HCEC 1CT (cell line): Measurements from ENCODE around the gene OSTF1.
A peak's percentile ranks its signal among the peaks of the same experiment; 100 is the strongest.

Experiments
- DNase-seq: peaks from one replicate; pipeline ENCODE4 v3.0.0-alpha.2; 2017

The OSTF1 gene

DNA sequence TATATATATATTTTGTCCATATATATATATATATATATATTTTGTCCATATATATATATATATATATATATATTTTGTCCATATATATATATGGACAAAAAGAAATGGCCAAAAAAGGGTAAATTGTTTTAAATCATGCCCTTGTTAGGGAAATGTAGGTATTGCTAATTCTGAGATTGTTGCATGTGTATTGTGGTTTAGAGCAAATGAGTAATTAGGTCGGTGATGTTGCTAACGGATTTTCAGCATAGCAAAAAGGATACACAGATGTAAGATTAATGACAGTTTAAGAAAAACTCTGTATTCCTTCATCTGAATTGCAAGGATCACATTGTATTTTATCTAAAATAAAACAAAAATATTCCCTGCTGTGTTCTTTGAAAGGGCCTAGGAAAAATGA, 40.2 kb downstream of the OSTF1 start:
- DNase-seq = no peak

DNA sequence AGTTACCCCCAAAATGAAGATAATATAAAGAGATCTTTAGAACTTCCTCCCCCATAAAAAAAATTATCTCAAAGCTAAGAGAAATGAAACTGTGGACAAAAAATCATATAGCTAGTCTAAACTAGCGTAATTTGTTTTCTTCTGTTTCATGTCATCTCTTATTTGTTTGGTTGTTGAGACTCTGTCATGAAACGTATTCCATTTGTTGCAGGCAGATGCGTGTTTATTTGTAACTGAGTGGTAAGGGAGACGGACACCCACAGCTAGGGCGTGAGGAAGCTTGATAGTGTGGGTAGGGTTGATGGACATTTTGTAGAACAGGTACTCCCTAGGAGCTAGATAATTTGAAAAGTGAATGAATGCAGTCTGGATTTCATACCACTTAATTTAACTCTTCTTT, 41.9 kb downstream of the OSTF1 start:
- no peak for DNase-seq

DNA sequence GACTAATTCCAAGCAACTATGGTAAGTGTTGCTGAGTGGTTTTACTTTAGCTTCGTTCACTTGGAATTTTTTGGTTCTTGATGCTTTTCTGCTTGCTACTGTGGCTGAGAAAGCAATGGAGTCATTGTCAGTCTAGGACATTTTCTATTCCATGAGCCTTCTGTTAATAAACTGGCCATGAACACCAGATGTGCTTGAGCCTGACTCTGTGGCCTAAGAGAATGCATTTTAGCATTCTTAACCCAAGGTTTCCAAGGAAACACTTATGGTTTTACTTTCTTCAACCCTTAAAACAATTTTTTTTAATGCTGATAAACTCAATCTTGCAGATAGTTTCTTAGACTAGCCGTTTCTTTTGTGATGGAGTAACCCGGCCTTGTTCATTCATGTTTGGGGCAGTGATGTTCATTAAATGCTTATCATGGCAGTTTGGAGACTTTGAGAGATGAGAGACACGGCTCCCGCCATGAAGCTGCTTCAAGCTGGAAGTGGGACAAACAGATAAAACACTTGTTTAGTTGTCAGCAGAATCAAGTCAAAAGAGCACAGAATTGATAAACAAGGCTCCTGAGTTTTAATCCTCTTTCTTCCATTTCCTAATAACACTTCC, 42.4 kb downstream of the OSTF1 start:
- no peak for DNase-seq

DNA sequence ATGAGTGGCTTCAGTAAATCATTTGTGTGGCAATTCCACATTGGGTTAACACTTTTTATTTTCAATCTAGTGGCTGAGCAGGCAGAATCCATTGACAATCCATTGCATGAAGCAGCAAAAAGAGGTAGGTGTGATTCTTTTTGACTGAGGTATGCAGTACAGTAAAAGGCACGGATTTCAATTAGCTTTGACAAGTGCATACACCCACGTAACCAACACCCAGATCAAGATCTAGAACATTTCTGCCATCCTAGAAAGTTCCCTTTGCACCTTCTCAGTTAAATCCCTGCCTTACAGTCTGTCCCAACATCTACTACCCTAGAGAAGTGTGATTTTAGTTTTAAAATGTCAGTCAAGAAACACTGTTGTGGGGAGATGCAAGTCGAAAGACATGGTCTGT, 43.4 kb downstream of the OSTF1 start:
- no peak for DNase-seq

DNA sequence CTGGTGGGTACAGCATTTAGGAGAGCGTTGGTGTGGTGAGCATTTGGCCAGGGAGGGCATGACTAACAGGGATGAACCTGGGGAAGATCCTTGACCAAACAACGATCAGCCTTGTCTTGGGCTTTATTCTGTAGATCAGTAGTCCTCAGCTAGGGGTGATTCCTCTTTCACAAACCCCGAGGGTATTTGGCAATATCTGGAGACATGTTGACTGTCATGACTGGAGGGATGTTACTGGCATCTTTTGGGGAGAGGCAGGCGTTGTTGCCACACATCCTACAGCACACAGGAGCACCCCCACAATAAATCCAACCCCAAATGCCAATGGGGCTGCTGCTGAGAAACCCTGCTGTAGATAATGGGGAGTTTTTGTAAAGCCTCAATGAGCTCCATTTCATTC, 43.9 kb downstream of the OSTF1 start:
- DNase-seq = no peak

DNA sequence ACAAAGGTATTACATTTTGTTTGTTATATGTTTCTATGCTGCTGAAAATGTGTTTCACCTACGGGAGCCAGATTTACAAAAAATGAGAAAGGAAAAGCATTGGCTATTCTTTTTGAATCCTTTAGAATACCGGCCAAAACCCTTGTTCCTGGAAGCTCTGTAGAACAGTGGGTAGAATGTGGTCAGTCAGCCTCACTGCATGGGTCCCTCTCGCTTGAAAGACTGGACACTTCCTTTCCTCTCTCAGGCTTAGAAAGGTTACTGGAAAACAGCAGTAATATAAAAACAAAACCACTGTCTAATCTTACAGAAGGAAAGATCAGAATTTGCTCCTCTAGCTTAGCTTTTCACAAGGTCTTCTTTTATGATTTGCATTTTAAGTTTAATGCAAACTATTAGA, 45.1 kb downstream of the OSTF1 start:
- no peak for DNase-seq

DNA sequence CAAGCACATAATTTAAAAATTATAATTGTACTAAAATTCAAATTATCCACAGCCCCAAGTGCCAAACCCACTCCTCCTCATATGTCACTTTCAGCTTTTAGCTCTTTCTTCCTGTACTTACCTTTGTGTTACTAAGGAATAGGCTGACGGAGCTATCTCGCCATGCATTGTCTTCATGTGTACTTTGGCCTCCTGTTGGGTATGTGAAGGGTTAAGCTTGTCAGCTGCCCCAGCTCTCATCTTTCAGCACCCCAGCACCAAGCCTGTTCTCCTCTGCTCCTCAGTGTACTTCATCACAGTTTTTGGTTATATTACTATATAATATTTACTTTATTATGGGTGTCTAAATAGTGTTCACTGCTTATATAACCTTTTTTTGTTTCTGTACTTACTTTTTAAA, 46.2 kb downstream of the OSTF1 start:
- DNase-seq = no peak

DNA sequence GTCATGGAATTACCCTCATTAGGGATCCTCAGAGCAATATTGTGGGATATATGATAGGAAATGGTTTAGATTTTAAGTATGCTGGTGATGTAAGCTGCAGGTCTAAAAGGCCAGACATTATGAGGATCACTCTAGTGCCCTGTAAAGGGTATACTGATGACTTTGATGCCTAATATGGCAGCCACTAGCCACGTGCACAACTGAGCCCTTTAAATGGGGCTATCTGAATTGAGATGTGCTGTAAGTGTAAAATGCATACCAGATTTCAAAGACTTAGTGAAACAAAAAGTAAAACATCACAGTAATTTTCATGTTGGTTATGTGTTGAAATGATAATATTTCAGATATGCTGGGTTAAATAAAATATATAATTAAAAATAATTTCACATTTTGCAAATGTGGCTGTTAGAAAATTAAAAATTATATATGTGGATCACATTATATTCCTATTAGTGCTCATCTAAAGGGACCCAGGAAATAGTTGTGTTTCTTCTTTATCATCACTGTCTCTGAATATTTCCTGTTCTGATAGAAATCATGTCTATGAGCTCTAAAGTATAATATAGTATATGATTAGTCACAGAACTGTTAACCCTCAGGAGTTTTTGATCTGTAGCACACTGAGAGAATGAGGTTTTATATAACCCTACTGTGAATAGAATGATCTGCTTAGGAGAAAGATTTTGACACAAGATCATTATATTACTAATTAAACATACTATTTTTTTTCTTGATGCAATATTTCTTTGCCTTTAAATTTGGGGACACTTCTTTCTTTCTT, 50.1 kb downstream of the OSTF1 start:
- no peak for DNase-seq

DNA sequence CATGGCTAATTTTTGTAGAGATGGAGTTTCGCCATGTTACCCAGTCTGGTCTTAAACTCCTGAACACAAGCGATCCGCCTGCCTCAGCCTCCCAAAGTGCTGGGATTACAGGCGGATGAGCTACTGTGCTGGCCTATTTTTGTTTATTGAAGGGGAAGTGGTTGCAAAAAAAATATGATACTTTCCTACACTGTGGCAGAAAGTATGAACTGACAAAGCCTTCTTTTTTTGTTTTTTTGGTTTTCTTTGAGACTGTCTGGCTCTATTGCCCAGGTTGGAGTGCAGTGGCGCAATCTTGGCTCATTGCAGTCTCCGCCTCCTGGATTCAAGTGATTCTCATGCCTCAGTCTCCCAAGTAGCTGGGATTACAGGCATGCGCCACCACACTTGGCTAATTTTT, 50.9 kb downstream of the OSTF1 start:
- no peak for DNase-seq

DNA sequence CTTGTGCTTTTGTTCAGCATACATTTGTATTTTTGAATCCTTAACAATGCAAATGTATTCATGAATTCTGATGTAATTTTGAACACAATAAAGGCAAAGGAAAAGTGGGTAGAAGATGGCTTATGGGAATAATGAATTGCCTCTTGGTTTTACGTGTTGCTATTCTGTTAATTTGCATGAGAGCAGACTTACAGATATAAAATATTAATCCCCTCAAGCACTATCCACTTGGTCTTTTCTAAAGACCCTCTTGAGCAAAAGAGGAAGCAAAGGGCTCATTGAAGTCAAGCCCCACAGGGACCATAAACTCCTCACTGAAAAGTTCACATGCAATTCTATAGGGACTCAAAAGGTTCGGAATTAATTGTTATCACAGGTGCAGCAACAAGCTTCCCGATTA, 51.9 kb downstream of the OSTF1 start:
- no peak for DNase-seq

DNA sequence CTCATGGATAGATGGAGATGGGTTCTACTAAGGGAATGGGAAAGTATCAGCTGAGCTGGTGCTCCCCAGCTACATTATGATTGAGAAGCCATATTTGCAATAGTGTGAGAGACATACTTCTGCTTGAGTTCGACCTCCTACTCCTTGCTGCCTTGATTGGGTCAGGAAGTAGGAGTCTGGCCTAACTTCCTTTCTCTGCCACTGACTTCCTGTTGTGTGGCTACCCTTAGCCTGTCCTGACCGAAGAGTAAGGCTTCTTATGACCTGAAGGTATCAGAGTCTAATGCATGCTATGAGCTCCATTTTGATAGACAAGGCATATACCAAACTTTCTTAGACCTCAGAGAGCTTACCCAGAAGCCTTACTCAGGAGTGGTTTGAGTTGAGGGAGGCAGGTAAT, 53.9 kb downstream of the OSTF1 start:
- DNase-seq = no peak

DNA sequence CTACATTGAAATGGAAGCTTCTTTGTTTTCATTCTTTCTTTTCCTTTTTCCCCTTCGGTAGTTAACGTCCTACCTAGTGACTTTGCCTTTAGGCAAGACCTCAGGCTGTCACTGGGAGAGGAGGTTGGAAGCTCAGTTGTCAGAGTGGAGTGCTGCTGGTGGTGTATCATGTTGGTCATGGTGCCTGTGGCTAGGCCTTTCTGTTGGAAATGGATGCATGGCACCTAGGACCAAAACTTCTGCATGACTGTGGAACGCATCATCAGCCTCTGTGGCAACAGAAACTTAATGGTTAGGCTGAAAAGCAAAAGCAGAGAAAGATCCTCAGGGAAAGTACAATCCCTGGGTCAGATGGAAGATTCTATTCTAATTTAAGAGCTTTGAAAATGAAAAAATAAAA, 57.9 kb downstream of the OSTF1 start:
- DNase-seq = peak; percentile 37

DNA sequence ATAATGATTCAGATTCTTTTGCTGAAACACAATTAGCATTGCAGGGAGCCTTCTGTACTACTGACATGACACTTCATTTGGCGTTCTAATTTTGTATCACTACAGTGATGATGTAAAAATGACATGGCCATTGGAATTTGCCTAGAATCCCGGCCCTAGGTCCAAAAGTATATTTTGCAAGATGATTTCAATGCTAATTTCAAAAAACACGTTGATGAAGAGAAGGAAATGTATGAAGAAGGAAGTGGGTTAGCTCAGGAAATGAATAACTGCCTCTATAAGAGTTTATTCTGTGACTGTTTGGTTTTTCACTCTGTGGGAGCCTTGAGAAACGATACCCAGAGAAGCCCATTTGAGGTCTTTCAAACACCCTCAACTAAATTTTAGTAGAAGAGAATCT, 59.3 kb downstream of the OSTF1 start:
- peak; percentile 38 for DNase-seq

DNA sequence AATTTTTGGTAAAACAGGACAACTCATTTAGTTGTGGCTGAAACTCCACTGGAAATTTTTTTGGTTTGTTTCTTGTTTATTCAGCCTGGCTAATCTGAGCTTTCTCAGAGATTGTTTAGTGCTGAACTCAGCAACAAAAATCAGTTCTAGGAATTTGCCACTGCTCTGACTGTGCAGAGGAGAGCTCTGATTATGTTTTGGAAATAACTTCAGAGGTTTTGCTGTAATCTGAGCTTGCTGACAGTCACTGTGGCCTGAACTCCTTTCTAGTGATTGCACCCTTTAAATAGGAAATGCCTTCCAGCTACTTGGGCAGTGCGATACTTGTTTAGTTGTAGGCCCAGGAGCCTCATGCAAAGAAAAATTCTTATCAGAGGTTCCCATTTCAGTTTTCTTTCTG, 60.2 kb downstream of the OSTF1 start:
- DNase-seq = peak; percentile 89

DNA sequence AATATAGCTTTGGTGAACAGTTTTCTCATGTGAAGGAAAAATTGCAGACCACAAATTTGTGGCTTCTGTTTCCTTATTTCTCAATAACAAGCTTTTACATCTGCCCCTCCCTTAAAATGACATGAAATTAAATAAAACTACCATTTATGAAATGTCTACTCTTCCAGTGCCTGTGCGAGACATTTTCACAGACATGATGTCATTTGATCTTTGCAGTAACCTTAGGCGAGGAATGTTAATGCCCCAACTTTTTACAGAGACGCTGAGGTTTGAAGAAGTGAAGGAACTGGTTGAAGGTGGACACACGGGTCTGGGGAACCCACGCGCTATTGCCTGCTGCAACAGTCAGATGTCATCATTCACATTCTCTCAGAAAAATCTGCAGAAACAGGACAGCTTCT, 61.5 kb downstream of the OSTF1 start:
- no peak for DNase-seq

DNA sequence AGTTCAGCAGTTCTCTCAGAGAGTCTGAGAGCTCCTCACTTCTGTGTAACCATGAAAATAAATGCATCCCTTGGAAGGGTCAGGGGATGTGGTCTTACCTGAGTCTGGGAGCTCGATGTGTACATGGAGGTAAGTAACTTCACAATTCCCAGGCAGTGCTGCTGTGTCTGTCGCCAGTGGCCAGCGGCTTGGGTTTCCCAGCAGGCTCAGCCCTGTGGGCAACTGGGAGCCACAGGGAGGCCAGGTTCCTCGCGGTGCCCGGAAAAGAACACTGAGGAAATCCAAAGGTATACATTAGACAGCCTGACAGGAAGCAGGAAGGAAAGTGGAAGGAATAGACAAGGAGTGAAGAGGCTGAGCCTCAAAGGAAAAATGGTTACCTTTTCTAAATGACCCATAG, 62.2 kb downstream of the OSTF1 start:
- DNase-seq = no peak

DNA sequence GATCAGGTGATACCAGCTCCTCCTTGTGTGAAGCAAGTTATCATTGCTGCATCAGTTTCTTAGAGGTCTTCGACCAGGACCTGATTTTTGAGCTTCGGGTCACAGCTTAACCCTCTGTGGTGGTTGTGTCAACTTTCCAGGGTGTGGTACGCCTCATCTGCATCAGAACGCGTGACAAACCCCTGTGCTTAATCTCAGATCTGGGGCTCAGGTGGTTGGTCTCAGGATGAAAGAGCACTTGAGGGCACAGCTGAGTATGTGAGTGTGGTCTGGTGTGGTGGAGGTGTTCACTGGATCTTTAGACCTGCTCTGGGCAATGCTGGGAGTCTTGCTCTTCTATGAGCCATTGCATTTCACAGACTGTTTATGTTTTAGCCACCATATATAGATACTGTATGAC, 64.1 kb downstream of the OSTF1 start:
- no peak for DNase-seq

DNA sequence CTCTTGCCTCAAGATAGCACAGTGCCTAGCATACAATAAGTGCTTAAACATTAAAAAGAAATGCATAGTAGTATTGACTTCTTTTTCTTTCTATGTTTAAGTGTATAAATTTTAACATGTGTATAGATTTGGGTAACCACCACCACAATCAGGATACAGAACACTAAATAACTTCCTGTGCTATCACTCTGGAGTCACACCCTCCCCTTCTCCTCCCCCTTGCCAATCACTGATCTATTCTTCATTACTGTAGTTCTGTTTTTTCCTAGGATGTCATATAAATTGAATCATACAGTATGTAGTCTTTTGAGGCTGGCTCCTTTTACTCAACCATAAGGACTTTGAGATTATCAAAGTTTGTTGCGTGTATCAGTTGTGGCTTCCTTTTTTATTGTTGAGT, 68.5 kb downstream of the OSTF1 start:
- no peak for DNase-seq

DNA sequence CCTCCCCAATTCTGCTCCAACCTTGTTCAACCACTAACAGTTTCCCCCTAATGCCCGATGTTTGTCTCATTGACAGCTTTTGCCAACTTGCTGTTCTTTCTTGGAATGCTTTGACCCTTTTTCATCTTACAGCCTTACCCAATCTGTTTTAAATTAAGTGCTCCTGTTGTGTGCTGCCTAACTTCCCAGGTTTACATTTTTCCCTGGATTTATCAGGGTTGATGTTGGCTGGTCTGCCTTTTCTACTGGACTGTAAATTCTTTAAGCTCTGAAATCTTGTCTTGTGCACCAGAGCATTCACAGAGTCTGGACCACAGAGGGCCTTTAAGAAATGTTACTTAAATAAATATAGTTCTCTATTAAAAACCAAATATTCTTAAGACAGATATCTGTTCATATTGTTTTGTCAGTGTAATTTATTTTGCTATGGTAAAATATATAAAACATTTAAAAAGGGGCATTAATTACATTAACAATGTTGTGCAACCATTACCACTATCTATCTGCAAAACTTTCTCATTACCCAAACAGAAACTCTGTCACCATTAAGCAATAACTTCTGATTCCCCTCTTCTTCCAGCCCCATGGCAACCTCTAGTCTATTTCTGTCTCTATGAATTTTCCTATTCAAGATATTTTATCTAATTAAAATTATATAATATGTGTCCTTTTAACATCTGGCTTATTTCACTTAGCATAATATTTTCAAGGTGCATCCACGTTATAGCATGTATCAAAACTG, 73.0 kb downstream of the OSTF1 start:
- DNase-seq = no peak

DNA sequence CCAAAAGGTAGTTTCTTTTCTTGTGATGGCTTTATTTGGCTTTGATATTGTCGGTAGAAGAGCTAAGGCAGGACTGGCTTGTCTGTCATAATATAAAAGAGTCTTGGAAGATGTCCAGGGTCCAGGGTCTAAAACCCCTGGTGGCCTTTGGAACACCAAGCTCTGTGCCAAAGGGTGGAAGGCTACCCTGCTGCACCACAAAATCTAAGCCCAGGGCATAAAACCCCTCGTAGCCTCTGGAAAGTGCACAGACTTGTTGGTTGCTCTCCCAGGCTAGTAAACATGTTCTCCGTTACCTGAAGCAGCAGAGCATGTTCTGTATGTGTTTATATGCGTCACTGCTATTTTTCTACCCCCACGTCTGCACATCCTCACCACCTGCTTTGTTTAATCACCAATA, 75.5 kb downstream of the OSTF1 start:
- DNase-seq = no peak

DNA sequence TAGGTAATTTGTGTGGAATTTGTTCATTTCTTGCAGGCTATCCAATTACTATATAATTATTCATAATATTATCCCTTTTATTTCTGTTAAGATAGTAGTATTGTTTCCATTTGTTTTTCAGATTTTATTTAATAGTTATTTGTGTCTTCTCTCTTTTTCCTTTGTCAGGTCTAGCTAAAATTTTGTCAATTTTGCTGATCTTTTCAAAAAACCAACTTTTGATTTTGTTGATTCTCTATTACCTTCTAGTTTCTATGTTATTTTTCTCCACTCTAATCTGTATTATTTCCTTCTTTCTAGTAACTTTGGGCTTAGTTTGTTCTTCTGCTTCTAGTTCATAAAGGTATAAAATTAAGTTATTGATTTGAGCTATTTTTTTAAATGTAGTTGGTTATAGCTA, 76.3 kb downstream of the OSTF1 start:
- DNase-seq = no peak

DNA sequence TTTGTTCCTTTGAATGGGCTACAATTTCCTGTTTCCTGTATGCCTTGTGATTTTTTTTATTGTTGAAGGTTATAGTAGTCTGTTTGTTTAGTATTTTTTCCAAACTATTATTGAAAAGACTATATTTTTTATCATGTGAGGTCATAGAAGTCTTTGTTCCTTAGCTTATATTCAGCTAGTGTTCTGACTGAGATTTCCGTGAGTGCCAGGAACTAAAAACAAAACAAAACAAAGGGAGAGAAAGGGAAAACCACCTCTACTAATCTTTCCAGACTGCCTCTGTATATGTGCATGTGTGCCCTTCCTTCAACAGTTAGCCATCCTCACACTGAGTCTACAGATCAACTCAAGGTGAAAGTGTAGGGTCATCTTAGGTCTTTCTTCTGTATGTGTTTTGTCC, 79.0 kb downstream of the OSTF1 start:
- DNase-seq = no peak

DNA sequence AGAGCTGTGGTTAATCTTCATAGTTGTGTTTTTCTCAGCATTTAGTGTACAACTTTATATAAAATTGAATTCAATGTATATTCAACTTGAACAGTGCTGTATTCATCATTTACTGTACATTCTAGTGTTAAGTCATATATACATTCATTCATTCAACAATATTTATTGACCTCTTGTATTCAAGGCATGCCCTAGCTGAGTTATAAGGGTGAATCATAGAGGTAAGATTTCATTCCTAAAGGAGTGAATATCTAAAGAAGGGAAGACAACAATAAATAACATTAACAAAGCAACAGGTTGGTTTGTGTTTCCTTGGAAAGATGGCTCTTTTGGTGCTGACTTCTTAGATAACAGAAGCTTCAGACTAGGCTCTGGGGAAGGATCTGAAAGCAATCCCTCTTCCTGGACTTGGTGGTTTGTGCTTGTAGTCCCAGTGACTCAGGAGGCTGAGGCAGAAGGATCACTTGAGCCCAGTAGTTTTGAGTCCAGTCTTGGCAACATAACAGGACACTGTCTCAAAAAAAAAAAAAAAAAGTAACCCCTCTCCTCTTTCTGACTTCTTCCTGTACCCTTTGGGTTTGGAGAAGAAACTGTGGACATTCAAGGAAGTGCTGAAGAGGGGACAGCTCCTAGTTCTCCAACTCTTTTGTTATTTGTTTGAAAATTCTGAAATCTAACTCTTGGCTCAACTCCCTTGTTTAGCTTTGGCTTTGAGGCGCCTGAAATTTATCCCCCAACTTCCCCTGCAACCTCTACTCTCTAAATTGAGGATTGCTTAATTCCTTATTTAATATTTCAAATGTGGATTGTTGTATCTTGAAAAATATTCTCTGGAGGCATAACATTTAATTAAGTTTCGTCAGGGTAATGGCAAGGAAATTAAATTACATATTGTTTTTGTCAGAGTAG, 80.2 kb downstream of the OSTF1 start:
- no peak for DNase-seq
